Ascending aorta (tissue), 2 donors: Measurements from ENCODE around the gene LIN37. TPM values are rescaled to one million over a fixed set of nuclear protein-coding genes. Genes with fewer than 3 reads are reported as not detected.

ENCODE experiments used
- DNase-seq, 2 donors: peaks; one replicate each; pipeline ENCODE4 v3.0.0-alpha.2; 2019; ENCODE audit warnings: low spot score in 2 of 2
- H3K27ac ChIP-seq, 2 donors: fragments of 200-600 bp; sonication (generic); one replicate each; pipeline ENCODE4 v1.5.1; 2016 to 2017; ENCODE audit warnings: mild to moderate bottlenecking in 1 of 2
- H3K27me3 ChIP-seq: fragments of 200-600 bp; sonication (generic); one replicate; pipeline ENCODE4 v1.5.1; 2017
- H3K36me3 ChIP-seq, 2 donors: fragments of 200-600 bp; sonication (generic); one replicate each; pipeline ENCODE4 v1.5.1; 2016
- H3K4me1 ChIP-seq, 2 donors: fragments of 200-600 bp; sonication (generic); one replicate each; pipeline ENCODE4 v1.5.1; 2016 to 2017; ENCODE audit warnings: mild to moderate bottlenecking in 1 of 2
- H3K4me3 ChIP-seq, 2 donors: fragments of 200-600 bp; sonication (generic); one replicate each; pipeline ENCODE4 v1.5.1; 2016 to 2017; ENCODE audit warnings: mild to moderate bottlenecking in 1 of 2
- H3K9me3 ChIP-seq, 2 donors: fragments of 200-600 bp; sonication (generic); one replicate each; pipeline ENCODE4 v1.5.1; 2016
- intact Hi-C: fragments of 100-400 bp; cut with DNase I; formaldehyde crosslinking; loops from one replicate; pipeline ENCODE4 v1.15.1; 2023
- total RNA-seq: library from RNA; depleted of rRNA; stranded (reverse); fragments of >200 nt; gene quantifications from one replicate; pipeline ENCODE4 v1.1.0, GENCODE V29; 2016
- TF ChIP-seq, protein P1 (sequence below), 3 experiments: fragments of 200-600 bp in 2 of 3; fragments of 450-650 bp in 1 of 3; sonication (generic) in 2 of 3; IDR thresholded peaks; one replicate each; pipeline ENCODE4 v1.5.1; 2016 to 2019; ENCODE audit warnings: antibody characterized with exemption in 3 of 3, mild to moderate bottlenecking in 1 of 3, moderate library complexity in 1 of 3

Gene LIN37
- total RNA-seq, 1 donor from 2014 or later: 29.9 TPM

DNA sequence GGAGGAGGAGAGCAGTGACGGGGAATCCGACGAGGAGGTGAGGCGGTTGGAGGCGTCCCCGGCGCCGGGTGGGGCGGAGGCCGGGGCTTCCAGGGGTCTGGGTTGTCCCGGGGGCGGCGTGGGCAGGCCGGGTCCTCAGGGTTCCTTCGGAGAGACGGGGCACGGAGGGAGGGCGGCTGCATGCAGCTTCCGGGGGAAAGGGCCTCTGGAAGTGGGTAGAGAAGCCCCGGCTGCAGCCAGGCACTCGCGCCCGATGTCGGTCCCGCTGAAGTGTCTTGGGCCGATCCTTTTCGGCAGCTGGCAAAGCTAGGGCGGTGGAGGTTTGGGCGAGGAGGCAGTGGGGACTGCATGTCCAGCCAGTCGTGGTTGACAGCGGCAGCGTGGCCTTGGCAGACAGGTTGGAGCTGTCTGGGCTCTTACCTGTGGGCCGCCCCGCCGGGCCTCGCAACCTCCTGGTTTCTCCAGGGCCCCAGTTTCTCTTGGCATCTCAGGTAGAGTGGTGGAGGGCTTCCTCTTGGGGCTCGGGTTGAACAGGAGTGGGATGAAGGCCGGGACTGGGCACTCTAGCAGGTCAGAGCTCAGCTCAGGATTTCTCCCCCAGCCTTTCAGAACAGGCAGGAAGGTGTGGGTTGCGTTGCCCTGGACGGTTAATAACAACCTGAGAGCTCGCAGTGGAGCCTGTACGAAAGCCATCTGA lies 29.9 kb upstream of the LIN37 start:
- DNase-seq: peak in 1 of 2 donors; percentile 77
- Histone ChIP-seq H3K4me3 (peak overlapping the region; percentile 79 to 95), H3K27me3 (no peaks in the 10 kb centered on the region), H3K4me1 (peaks cover 7 to 19% of the 10 kb centered on the region in 2 donors), H3K36me3 (peaks cover 35 to 40% of the 10 kb centered on the region in 2 donors), H3K27ac (peak overlapping the region; percentile 82 to 87), H3K9me3 (no peaks in the 10 kb centered on the region)
- TF ChIP-seq, protein P1, sequence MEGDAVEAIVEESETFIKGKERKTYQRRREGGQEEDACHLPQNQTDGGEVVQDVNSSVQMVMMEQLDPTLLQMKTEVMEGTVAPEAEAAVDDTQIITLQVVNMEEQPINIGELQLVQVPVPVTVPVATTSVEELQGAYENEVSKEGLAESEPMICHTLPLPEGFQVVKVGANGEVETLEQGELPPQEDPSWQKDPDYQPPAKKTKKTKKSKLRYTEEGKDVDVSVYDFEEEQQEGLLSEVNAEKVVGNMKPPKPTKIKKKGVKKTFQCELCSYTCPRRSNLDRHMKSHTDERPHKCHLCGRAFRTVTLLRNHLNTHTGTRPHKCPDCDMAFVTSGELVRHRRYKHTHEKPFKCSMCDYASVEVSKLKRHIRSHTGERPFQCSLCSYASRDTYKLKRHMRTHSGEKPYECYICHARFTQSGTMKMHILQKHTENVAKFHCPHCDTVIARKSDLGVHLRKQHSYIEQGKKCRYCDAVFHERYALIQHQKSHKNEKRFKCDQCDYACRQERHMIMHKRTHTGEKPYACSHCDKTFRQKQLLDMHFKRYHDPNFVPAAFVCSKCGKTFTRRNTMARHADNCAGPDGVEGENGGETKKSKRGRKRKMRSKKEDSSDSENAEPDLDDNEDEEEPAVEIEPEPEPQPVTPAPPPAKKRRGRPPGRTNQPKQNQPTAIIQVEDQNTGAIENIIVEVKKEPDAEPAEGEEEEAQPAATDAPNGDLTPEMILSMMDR (IDR thresholded peaks at IDR 0.05): no peak
- intact Hi-C loops: no loop called here

DNA sequence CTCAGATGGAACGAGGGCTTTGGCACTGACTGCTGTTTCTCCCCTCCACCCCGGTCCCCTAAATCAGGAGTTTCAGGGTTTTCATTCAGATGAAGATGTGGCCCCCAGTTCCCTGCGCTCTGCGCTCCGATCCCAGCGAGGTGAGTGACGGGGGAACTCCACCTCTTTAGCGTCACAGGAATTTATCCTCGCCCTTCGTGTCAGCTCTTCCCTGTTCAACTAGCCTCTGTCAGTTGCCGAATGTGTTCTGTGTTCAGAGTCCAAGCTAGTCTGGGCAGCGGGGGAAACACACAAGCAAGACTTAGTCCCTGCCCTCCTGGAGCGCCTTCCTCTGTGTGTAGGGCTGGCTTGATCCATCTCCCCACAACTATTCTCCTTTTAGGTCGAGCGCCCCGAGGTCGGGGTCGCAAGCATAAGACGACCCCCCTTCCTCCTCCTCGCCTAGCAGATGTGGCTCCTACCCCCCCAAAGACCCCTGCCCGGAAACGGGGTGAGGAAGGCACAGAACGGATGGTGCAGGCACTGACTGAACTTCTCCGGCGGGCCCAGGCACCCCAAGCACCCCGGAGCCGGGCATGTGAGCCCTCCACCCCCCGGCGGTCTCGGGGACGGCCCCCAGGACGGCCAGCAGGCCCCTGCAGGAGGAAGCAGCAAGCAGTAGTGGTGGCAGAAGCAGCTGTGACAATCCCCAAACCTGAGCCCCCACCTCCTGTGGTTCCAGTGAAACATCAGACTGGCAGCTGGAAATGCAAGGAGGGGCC lies 28.8 kb upstream of the LIN37 start:
- Histone ChIP-seq H3K36me3 (peaks cover 46 to 51% of the 10 kb centered on the region in 2 donors), H3K27ac (no peak overlapping the region), H3K9me3 (no peaks in the 10 kb centered on the region), H3K27me3 (no peaks in the 10 kb centered on the region), H3K4me1 (peaks cover 7 to 19% of the 10 kb centered on the region in 2 donors), H3K4me3 (peak overlapping the region; percentile 79 to 95)
- TF ChIP-seq, protein P1 (IDR thresholded peaks at IDR 0.05): no peak
- DNase-seq: peak in 1 of 2 donors; percentile 64
- intact Hi-C loops: no loop called here

DNA sequence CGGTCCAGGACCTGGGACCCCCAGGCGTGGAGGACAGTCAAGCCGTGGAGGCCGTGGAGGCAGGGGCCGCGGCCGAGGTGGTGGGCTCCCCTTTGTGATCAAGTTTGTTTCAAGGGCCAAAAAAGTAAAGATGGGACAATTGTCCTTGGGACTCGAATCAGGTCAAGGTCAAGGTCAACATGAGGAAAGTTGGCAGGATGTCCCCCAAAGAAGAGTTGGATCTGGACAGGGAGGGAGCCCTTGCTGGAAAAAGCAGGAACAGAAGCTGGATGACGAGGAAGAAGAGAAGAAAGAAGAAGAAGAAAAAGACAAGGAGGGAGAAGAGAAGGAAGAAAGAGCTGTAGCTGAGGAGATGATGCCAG lies 28.2 kb upstream of the LIN37 start:
- intact Hi-C loops: no loop called here
- Histone ChIP-seq H3K27ac (no peak overlapping the region), H3K4me3 (no peak overlapping the region), H3K4me1 (peaks cover 7 to 19% of the 10 kb centered on the region in 2 donors), H3K9me3 (no peaks in the 10 kb centered on the region), H3K27me3 (no peaks in the 10 kb centered on the region), H3K36me3 (peaks cover 52 to 56% of the 10 kb centered on the region in 2 donors)
- DNase-seq: no peak
- TF ChIP-seq, protein P1 (IDR thresholded peaks at IDR 0.05): no peak

DNA sequence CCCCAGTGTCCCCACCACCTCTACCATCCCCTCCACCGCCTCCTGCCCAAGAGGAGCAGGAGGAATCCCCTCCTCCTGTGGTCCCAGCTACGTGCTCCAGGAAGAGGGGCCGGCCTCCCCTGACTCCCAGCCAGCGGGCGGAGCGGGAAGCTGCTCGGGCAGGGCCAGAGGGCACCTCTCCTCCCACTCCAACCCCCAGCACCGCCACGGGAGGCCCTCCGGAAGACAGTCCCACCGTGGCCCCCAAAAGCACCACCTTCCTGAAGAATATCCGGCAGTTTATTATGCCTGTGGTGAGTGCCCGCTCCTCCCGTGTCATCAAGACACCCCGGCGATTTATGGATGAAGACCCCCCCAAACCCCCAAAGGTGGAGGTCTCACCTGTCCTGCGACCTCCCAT lies 27.7 kb upstream of the LIN37 start:
- Histone ChIP-seq H3K4me3 (no peak overlapping the region), H3K4me1 (peaks cover 6 to 17% of the 10 kb centered on the region in 2 donors), H3K36me3 (peaks cover 57 to 61% of the 10 kb centered on the region in 2 donors), H3K9me3 (no peaks in the 10 kb centered on the region), H3K27me3 (no peaks in the 10 kb centered on the region), H3K27ac (no peak overlapping the region)
- intact Hi-C loops: no loop called here
- DNase-seq: no peak
- TF ChIP-seq, protein P1 (IDR thresholded peaks at IDR 0.05): no peak

DNA sequence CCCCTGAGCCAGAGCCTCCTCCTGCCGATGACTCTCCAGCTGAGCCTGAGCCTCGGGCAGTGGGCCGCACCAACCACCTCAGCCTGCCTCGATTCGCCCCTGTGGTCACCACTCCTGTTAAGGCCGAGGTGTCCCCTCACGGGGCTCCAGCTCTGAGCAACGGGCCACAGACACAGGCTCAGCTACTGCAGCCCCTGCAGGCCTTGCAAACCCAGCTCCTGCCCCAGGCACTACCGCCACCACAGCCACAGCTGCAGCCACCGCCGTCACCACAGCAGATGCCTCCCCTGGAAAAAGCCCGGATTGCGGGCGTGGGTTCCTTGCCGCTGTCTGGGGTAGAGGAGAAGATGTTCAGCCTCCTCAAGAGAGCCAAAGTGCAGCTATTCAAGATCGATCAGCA lies 27.0 kb upstream of the LIN37 start:
- no peak overlapping the region for H3K4me3 ChIP-seq
- no peak overlapping the region for H3K27ac ChIP-seq
- TF ChIP-seq, protein P1 (IDR thresholded peaks at IDR 0.05): no peak
- H3K4me1 ChIP-seq: peaks cover 3 to 9% of the 10 kb centered on the region in 2 donors
- no peaks in the 10 kb centered on the region for H3K9me3 ChIP-seq
- no peak for DNase-seq
- peaks cover 64 to 69% of the 10 kb centered on the region in 2 donors for H3K36me3 ChIP-seq
- no peaks in the 10 kb centered on the region for H3K27me3 ChIP-seq
- intact Hi-C loops: no loop called here
